Neural crest cell (in vitro differentiated cells): ENCODE data around the gene OSGEP. TPM values are rescaled to one million over a fixed set of nuclear protein-coding genes. Genes with fewer than 3 reads are reported as not detected.

Source experiments
- DNase-seq: peaks from one replicate; pipeline ENCODE4 v3.0.0; 2021; ENCODE audit warnings: low read depth, mixed read lengths, low spot score
- H3K27ac Mint-ChIP-seq: one replicate; pipeline ENCODE4 v1.8.0; 2021; ENCODE audit warnings: mild to moderate bottlenecking, mixed read lengths; ENCODE audit not compliant: unreplicated experiment
- H3K27me3 Mint-ChIP-seq: 2 replicates; pipeline ENCODE4 v1.8.0; 2021; ENCODE audit warnings: low read depth, mild to moderate bottlenecking, mixed read lengths
- H3K36me3 Mint-ChIP-seq: 2 replicates; pipeline ENCODE4 v1.8.0; 2021; ENCODE audit warnings: low read depth, mild to moderate bottlenecking, mixed read lengths
- H3K4me1 Mint-ChIP-seq: 2 replicates; pipeline ENCODE4 v1.8.0; 2021; ENCODE audit warnings: mixed read lengths
- H3K4me3 Mint-ChIP-seq: one replicate; pipeline ENCODE4 v1.8.0; 2021; ENCODE audit warnings: mild to moderate bottlenecking, mixed read lengths
- H3K9me3 Mint-ChIP-seq: 2 replicates; pipeline ENCODE4 v1.8.0; 2021; ENCODE audit warnings: mixed read lengths
- total RNA-seq: library from RNA; stranded (reverse); gene quantifications from 2 replicates; pipeline ENCODE4 v1.2.1, GENCODE V29; 2021
- TF ChIP-seq, protein P1 (sequence below): fragments of 200-600 bp; sonication (generic); conservative IDR thresholded peaks from 2 replicates; pipeline ENCODE4 v1.5.0; 2021; ENCODE audit warnings: antibody characterized with exemption, mild to moderate bottlenecking

Gene OSGEP
- total RNA-seq, 1 donor from 2014 or later: 68.1 TPM

DNA sequence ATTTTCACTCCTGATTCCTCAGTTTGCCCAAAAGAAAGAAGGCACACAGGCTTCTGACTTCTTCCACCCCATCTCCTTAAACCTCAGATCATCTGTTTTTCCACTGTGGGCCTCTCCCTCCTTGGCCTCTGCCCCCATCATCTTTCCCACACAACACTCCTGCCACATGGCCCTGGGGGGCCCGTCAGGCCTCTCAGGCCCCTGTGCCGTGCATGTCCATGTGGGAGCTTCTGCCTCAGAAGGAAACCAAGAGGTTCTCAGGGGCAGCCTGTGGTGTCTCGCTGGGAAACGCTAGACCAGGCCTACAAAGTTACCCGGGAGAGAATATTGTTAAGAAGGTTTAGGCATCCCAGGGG, 26.6 kb downstream of the OSGEP start:
- DNase-seq: no peak
- Mint-ChIP-seq H3K4me3 (no peak overlapping the region), H3K4me1 (no peaks in the 10 kb centered on the region), H3K27ac (no peak overlapping the region), H3K36me3 (no peaks in the 10 kb centered on the region), H3K9me3 (no peaks in the 10 kb centered on the region), H3K27me3 (peaks cover 5% of the 10 kb centered on the region)
- TF ChIP-seq, protein P1, sequence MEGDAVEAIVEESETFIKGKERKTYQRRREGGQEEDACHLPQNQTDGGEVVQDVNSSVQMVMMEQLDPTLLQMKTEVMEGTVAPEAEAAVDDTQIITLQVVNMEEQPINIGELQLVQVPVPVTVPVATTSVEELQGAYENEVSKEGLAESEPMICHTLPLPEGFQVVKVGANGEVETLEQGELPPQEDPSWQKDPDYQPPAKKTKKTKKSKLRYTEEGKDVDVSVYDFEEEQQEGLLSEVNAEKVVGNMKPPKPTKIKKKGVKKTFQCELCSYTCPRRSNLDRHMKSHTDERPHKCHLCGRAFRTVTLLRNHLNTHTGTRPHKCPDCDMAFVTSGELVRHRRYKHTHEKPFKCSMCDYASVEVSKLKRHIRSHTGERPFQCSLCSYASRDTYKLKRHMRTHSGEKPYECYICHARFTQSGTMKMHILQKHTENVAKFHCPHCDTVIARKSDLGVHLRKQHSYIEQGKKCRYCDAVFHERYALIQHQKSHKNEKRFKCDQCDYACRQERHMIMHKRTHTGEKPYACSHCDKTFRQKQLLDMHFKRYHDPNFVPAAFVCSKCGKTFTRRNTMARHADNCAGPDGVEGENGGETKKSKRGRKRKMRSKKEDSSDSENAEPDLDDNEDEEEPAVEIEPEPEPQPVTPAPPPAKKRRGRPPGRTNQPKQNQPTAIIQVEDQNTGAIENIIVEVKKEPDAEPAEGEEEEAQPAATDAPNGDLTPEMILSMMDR: no peak

DNA sequence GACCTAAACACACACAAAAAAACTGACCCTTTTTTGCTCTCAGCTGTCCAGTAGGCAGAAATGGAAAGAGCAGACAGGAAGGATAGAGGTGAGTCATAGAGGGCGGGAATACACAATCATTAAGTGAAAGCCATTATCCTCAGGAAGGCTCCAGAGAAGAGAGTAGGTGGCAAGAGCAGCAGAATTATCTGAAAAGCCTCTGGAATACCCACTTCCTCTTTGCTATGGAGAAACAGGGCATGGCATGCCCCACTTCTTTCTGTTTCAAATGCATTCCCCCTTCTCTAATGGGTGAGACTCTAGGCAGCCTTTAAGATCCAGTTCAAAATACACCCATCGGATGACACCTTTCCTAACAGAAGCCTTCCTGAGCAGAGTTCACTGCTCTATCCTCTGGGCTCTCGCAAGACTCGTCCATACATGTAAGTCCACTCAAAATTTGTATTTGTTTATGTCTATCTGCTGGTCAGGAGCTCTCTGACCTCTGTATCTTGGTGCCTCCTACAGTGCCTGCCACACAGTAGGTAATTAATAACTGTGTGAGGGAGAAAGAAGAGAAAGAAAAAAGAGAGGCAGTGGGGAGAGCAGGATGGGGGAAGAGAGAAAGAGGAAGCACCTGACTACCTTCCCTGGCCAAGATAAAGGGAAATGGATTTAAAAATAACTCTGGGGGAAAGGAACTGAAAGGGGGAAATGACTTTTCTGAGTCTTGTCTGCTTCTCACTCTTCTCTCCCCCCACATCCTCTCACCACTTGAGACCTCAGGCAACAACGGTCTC, 27.2 kb downstream of the OSGEP start:
- TF ChIP-seq, protein P1: no peak
- Mint-ChIP-seq H3K36me3 (no peaks in the 10 kb centered on the region), H3K27me3 (peaks cover 5% of the 10 kb centered on the region), H3K4me1 (no peaks in the 10 kb centered on the region), H3K9me3 (no peaks in the 10 kb centered on the region), H3K27ac (peak overlapping the region; percentile 3), H3K4me3 (no peak overlapping the region)
- no peak for DNase-seq

DNA sequence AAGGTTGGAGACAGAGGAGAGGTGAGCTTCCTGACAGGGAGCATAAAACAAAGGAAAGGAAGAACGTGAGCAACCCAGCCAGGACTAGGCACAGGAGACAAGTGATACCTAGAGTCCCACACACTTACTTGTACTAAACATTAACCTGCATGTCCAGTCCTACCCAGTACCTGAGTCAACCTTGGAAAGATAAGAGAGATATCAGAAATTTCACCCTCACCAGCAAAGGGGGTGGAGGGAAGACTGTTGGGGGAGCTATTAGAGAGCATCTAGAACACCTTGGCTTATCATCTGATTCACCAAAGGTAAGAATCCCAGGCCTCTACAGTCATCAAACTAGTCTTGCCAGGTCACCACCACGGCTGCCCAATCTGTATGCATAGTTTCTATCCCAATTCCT, 29.8 kb downstream of the OSGEP start:
- no peak overlapping the region for H3K27ac Mint-ChIP-seq
- no peak overlapping the region for H3K4me3 Mint-ChIP-seq
- no peak for DNase-seq
- H3K4me1 Mint-ChIP-seq: peaks cover 7% of the 10 kb centered on the region
- TF ChIP-seq, protein P1: no peak
- H3K27me3 Mint-ChIP-seq: peaks cover 5% of the 10 kb centered on the region
- H3K9me3 Mint-ChIP-seq: no peaks in the 10 kb centered on the region
- no peaks in the 10 kb centered on the region for H3K36me3 Mint-ChIP-seq

DNA sequence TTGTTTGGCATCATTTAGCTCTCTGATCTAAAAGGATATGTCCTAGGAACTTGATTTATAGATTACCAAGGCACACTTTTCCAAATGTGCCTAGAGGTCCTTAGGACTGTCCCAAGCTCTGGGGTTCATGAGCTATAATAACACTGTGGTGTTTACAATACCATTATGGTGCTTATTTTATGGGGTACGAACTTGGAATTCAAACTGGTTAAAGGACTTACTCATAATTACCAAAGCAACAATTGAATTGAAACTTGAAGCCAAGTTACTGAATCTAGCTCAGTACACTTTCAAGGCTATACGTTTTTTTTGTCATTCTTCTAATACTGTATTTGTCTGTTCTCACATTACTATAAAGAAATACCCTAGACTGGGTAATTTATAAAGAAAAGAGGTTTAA, 31.7 kb downstream of the OSGEP start:
- Mint-ChIP-seq H3K4me3 (no peak overlapping the region), H3K27me3 (peaks cover 5% of the 10 kb centered on the region), H3K27ac (peak overlapping the region; percentile 57), H3K36me3 (no peaks in the 10 kb centered on the region), H3K9me3 (no peaks in the 10 kb centered on the region), H3K4me1 (peaks cover 7% of the 10 kb centered on the region)
- TF ChIP-seq, protein P1: no peak
- DNase-seq: no peak

DNA sequence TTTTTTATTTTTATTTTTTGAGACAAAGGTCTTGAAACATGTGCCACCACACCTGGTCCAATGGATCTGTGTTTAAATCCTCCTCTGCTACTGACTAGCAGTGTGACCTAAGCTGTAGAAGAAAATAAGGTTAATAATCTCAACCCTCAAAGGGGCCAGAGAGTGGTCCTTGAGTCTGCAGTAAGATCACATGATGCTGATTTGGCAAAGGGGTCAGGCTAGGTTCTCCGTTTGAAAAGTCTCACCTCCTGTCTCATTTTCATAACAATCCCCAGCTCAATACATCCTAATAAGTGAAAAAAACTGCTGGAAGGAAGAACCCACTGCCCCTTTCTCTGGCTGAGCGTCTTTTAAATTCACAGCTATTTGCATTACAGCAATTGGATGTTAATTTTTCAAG, 33.3 kb downstream of the OSGEP start:
- TF ChIP-seq, protein P1: no peak
- peaks cover 7% of the 10 kb centered on the region for H3K4me1 Mint-ChIP-seq
- H3K36me3 Mint-ChIP-seq: no peaks in the 10 kb centered on the region
- H3K27ac Mint-ChIP-seq: no peak overlapping the region
- H3K4me3 Mint-ChIP-seq: no peak overlapping the region
- peaks cover 5% of the 10 kb centered on the region for H3K27me3 Mint-ChIP-seq
- no peaks in the 10 kb centered on the region for H3K9me3 Mint-ChIP-seq
- no peak for DNase-seq
